Daoy (cell line): ENCODE results near the gene CAMK1. TPM values are rescaled to one million over a fixed set of nuclear protein-coding genes. Genes with fewer than 3 reads are reported as not detected.
"Not testable (repeated sequence)": the region's sequence is repeated elsewhere in the genome, so short reads cannot be mapped to it uniquely, and the experiment has no call there.

ENCODE experiments used
- DNase-seq: peaks from one replicate; pipeline ENCODE4 v3.0.0-alpha.2; 2015; ENCODE audit warnings: low read depth
- total RNA-seq: library from RNA; depleted of rRNA; stranded (reverse); fragments of >200 nt; shearing (Covaris generic); gene quantifications from 2 replicates; pipeline ENCODE4 v1.2.3, GENCODE V29; 2014

The CAMK1 gene
- total RNA-seq, 1 experiment from 2014 or later: 7.7 TPM

DNA sequence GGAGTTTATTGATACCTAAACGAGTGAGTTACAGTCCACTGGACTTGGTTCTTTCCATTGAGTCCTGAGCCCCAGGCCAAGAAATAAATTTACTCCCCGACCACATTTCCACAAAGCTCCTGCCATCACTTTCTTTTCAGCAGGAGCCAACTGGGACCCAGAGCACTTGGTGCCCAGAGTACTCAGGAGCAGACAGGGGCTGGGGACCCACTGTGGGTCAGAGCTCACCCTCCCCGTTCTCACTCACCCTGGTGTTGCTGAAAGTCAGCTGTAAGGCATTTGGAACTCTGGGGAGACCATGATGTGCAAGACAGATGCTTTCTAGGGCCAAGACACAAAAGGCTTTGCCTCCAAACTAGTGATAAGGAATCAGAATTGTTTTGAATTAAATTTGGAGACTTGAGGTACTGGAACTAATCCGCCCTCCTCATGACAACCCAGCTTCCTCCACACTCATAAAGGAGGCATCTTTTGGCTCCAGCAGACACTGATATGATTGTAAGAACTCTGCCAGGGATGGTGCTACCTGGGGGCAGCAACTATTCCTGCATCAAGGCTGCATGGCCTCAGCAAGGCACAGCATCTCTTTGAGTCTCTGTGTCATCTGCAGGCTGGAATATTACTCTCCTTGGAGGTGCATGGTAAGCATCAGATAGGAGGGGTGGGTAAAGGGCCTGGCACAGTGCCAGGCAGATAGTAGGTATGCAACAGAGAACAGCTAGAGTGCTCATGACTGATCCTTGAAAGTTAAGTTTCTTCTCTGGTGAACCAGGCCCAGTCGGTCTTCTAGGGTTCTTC, 7.3 kb upstream of the CAMK1 start:
- no peak for DNase-seq

DNA sequence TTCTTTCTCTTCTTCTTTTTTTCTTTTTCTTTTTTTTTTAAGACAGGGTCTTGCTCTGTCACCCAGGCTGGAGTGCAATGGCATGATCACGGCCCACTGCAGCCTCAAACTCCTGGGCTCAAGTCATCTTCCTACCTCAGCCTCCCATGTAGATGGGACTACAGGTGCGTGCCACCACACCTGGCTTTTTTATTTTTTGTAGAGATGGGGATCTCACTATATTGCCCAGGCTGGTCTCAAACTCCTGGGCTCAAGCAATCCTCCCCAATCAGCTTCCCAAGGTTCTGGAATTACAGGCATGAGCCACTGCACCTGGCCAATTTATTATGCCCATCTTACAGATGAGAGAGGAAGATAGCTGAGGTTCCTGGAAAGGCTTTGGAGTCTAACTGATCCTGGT, 1.3 kb upstream of the CAMK1 start:
- DNase-seq: not testable (repeated sequence)

DNA sequence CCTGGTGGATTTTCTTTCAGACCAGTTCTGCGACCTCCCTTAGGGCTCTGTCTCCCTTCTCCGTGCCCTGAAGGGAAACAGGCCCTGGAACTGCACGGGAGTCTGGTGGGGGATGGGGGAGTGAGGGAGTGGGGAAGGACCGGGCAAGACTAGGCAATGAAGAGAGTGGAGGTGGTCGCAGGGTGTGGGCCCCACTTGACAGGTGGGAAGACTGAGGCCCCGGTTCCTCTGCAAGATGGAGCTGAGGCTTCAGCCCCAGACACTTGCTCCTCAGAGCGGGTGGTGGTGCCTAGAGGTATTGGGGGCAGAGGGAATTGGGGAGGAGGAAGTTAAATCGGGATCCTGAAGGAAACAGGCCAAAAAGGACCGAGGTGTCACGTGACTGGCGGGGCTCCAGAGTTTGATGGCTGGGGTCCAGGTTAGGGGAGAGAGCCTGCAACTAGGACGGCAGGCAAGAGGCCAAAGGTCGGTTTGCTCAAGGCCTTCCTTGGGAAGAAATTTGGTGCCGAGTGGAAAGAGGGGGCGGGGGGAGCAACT, 597 bp upstream of the CAMK1 start:
- DNase-seq: no peak

DNA sequence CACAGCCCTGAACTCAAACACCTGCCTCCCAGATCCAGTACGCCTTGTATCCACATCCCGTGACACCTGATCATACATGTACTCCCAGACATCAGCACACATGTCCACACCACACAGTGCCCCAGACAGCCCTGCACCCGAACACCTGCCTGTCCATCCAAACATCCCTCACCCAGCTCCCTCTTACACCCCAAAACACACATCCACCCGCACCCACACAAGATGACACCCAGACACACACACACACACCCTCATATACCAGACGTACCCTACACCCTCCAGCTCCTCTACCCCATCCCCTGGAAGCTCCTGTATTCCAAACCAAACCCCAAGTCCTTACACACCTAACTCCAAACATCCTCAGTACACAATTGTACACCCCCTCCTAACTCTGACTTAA, 735 bp downstream of the CAMK1 start:
- no peak for DNase-seq

DNA sequence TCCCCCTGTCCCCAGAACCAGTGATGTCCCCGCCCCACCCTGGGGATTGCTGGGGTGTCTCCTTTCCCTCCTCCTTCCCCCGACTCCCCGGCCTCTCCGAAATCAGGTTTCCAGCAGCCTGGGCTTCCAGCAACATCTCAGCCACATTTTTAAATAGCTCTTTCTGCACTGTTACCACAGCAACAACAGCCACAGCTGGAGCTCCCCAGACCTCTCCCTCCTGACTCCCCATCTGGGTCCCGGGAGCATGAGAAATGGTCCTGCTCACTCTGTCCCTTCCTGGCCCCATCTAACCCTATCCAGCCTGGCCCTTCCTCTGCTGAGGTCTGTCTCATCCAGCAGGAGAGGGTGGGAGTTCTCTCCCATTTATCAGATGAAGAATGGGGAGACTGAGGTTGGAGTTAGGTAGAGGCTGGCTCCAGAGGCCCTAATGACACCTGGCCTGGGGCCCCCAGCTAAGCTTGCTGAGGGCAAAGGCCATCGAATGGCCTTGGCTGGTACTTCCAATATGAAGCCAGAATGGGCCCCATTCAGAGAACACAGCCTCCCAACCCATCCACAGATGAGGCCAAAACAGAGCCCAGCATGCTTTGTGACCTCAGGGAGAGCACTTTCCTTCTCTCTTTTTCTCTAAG, 1.5 kb downstream of the CAMK1 start:
- no peak for DNase-seq

DNA sequence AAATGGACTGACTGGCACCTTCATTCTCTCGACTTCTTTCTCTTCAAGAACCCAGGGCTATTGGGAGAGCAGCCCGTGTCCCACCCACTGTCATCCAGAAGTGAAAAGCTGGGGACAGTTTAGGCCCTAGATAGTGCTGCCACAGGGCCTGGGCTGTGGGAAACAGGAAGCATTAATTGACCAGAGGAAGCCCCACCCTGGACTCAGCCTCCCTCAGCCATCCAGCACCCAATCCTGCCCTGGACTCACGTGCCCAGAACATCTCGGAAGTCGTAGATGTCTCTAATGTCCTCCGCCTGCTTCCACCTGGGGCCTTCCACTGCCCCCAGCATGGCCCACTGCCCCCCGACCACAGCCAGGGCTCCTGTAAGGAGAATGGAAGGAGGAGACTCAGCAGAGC, 2.3 kb downstream of the CAMK1 start:
- no peak for DNase-seq

DNA sequence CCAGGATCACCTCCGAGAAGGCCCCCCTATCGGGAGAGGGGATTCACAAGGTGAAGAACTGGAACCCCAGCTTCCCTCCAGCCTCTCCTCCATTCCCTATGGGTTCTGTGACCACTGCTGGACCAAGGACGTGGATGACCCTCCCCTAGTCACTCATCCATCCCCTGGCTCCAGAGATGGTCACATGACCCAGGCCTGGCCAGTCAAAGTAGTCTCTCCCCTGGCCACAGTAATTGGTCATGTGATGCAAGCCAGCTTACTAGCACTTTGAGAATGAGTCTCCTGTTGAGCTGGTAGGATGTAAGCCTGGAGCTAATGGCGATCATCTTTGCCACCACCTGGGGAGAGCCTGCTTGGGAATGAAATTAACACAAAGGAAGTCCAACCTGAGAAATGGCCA, 3.9 kb downstream of the CAMK1 start:
- no peak for DNase-seq

DNA sequence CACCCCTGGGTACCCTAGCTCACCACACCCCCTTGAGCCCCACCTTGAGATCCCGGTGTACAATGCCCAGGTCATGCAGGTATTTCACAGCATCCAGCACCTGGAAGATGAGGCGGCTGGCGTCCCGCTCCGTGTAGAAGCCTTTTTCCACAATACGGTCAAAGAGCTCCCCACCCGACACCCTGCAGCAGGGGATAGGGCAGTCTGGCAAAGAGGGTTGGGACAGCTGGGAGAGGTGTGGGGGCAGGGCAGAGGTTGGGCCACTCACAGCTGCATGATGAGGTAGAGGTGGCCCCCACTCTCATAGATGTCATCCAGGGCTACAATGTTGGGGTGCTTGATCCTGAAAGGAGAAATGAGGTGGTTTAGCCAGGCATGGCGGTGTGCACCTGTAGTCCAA, 6.9 kb downstream of the CAMK1 start:
- DNase-seq: no peak

DNA sequence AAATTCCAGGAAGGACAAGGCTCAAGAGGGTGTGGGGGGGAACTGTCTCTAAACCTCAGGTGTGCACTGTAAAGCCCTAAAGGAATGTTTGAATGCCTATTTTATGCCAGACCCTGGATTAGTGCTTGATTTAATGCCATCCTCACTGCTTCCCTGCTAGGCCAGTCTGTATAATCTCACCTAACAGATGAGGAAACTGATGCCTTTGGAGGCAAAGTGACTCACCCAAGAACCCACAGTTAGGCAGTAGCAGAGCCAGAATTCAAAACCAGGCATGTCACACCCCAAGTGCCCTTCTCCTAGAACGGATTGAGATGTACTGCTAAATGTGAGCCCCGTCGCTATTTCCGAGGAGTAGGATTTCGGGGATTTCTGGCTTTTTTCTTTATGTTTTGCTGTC, 7.8 kb downstream of the CAMK1 start:
- no peak for DNase-seq

DNA sequence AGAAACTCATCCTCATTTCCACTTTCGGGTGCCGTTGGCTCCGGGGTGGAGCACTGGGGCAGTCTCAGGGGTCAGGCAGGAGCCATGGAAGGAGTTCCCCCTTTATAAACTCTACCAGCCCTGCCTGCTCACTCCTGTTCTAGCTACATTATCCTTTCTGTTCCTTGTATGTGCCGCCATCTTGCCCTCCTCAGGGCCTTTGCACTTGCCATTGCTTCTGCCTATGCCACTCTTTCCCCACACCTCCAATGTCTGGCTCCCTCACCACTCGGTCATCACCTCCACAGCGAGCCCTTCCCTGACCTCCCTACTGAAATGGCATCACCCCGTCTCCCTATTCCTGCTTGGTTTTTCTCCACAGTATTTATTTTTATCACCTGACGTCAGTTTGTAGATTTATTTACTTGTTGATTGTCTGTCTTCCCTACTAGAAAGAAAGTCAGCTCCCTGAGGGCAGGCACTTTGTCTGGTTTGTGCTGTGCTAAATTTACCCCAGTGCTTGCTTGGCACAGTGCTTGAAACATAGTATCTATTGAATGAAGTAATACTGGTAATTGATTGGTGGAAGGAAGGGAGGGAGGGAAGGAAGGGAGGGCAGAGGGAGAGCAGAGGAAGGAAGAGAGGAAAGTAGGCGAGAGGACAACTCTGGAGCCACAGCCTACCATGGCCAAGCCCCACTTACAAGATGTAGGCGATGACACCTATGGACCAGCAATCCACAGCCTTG, 8.8 kb downstream of the CAMK1 start:
- no peak for DNase-seq

DNA sequence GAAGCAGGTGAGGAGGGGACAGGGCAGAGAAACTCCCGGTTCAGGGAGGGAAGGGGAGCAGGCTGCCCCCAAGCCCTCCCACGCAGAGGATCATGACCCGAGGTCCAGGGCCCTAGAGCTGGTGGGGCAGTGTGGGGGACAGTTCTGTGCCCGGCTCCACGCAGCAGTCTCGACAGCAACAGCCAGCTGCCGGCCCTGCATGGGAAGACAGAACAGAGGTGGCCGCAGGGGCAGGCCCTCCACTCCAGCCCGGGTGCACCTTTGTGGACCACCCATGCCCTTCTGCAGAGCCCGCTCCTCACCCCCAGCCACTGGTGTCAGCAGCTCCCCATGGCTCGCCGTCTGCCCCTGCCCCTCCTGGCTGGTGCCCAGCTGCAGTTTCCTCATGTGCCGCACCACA, 12.3 kb downstream of the CAMK1 start:
- DNase-seq: no peak

DNA sequence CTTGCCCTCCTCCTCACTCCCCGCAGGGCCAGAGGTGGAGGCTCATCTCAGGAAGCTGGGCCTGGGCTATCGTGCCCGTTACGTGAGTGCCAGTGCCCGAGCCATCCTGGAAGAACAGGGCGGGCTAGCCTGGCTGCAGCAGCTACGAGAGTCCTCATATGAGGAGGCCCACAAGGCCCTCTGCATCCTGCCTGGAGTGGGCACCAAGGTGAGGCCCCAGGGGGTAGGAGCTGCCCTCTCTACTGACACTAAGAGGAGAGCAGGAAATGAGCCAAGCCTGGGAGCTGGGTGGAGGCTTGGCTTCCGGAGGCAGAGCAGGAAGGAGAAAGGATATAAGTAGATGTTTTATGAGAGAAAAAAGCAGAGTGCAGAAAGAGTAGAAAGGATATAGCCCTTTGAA, 15.1 kb downstream of the CAMK1 start:
- DNase-seq: no peak

DNA sequence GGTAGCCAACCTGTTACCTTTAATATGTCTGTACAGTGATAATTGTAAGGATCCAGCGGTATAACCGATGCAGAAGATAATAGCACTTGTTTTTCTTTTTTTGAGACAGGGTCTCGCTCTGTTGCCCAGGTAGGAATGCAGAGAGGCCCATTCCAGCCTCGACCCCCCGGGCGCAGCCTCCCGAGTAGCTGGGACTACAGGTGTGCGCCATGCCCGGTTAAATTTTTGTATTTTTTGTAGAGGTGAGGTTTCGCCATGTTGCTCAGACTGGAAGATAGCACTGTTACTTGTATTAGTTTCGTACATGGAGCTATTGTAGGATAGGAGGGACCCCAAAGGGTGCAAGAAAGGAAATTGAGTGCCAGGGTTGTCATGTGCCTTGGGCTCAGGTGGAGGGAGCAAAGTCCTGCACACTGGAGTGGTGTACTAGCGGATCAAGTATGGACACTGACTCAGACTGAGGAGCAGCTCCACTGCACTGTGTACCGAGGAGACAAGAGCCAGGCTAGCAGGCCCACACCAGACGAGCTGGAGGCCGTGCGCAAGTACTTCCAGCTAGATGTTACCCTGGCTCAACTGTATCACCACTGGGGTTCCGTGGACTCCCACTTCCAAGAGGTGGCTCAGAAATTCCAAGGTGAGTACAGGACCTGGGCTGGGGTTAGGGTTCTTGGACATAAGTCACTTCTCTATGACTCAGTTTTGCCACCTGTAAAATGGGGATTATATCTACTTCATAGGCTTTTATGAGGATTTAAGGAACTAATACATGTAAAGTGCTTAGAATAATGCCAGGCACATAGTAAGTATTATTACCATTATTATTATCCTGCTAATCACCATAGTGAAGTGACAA, 19.0 kb downstream of the CAMK1 start:
- peak; percentile 19 for DNase-seq

DNA sequence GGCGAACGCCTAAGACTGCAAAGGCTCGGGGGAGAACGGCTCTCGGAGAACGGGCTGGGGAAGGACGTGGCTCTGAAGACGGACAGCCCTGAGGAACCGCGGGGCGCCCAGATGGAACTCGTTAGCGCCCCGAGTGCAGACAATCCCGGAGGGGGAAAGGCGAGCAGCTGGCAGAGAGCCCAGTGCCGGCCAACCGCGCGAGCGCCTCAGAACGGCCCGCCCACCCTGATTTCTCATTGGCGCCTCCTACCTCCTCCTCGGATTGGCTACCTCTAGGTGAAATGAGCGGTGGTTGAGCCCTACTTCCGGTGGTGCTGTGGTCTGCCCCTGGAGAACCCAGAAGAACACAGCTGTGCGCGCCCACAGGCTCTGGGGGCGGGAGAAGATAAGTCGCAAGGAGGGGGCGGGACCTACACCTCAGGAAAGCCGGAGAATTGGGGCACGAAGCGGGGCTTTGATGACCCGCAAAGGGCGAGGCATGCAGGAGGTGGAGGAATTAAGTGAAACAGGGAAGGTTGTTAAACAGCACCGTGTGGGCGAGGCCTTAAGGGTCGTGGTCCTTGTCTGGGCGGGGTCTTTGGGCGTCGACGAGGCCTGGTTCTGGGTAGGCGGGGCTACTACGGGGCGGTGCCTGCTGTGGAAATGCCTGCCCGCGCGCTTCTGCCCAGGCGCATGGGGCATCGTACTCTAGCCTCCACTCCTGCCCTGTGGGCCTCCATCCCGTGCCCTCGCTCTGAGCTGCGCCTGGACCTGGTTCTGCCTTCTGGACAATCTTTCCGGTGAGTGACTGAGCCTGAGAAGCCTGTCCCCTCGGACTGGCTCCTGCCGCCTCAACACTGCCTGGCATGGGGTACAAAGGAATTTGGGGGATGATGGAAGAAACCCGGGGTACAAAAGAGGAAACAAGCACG, 19.8 kb downstream of the CAMK1 start, which contains the start of gene OGG1:
Gene OGG1, plus strand, starts transcription at position 308 of the 911 bp plus-strand sequence. Its CDS starts 335 bp downstream, at position 643.
- DNase-seq: peak; percentile 97

DNA sequence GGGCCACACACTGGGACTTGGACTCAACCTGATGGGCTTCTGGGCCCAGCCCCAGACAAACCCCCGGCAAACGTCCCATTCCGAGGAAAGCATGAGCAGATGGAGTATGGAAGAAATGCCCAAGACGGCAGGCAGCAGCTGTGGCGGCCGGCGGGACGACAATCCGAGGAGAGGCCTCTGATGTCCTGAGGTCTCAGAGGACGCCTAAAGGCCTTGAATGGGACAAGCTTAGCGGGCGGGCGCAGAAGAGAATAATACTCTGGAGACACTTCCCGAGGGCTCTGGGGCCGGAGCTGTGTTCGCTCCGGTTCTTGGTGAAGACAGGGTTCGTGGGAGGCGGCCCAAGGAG, 20.5 kb downstream of the CAMK1 start:
- no peak for DNase-seq

DNA sequence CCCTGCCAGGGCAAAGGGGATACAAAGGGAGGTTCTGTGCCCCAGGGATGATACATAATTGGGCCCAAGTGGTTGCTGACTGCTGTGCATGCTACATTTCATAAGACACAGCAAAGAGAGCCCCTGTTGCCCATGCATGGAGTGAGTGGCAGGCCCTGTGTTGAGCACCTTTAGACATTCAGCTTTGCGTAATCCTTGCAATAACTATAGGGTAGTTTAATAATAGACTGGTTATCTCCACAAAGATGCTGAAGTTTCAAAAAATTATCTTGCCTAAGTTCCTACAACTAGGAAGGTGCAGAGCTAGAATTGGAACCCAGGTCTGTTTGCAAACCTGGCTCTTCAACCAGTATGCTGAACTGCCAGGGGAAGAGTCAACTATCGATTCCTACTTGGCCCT, 21.7 kb downstream of the CAMK1 start:
- DNase-seq: no peak

DNA sequence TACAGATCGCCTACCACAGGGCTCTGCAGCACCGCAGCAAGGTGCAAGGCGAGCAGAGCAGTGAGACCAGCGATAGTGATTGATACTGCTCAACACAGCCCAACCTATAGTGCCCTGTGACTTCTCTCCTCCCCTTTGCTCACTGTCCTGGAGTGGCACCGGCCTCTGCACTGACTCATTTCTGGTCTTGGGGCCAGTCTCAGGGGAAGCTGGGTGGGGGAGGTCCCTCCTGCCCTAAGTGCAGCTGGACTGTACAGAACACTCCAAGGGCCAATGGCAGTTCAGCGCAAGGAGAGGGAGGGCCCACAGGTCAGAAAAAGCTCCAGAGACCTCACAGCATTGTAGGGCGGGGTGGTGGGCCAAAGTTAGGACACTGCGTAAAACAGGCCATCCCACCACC, 22.5 kb downstream of the CAMK1 start:
- no peak for DNase-seq

DNA sequence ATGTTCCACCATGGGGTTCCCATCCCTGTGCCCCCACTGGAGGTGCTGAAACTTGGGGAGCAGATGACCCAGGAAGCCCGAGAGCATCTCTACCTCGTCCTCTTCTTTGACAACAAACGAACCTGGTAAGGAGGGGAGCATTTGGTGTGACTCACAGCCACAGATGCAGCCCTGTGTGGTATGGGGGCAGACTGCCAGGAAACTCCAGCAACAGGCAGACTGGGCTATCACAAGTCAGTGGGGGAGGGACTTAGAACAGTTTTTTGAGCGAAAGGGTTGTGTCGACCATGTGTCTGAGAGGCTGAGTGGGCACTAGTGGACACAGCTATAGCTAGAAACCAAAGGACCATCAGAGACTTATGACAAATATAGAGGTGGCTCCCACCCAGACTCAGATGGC, 23.4 kb downstream of the CAMK1 start:
- peak; percentile 75 for DNase-seq

DNA sequence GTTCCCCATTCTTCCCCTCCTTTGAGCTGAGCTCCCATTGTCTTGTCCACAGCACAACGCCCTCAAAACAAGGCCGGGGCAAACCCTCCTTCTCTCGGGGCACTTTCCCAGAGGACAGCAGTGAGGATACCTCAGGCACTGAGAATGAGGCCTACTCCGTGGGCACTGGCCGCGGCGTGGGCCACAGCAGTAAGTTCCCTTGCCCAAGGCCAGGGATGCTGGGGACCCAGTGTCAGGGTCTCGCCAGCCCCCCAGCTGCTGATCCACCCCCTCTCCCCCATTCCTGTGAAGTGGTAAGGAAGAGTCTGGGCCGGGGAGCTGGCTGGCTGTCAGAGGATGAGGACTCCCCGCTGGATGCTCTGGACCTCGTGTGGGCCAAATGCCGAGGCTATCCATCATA, 24.2 kb downstream of the CAMK1 start:
- no peak for DNase-seq

DNA sequence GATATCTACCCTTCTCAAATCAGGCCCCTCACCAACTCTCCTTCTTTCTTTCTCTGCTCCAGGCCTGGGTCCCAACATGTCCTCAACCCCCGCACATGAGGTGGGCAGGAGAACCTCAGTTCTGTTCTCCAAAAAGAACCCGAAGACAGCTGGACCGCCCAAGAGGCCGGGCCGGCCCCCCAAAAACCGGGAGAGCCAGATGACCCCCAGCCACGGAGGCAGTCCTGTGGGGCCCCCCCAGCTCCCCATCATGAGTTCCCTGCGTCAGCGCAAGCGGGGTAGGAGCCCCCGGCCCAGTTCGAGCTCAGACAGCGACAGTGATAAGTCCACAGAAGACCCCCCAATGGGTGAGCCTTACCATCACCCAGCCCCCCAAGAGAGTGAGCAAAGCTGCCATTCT, 25.6 kb downstream of the CAMK1 start:
- DNase-seq: no peak

DNA sequence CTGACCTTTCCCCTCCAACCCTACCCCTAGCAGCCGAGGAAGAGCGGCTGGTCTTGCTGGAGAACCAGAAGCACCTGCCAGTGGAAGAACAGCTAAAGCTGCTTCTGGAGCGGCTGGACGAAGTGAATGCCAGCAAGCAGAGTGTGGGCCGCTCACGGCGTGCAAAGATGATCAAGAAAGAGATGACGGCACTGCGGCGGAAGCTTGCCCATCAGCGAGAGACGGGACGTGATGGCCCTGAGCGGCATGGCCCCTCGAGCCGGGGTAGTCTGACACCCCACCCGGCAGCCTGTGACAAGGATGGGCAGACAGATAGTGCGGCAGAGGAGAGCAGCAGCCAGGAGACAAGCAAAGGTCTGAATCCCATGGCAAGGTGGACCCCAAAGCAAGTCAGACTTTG, 26.2 kb downstream of the CAMK1 start:
- DNase-seq: no peak
